ENCODE measurements around the gene ITPR1. TPM values are rescaled to one million over a fixed set of nuclear protein-coding genes. Genes with fewer than 3 reads are reported as not detected.

ITPR1 gene
- total and polyA plus RNA-seq, 2 of the 4 experiments (the other 2 are of a cell fraction): 1.8 to 5.7 TPM

GRCh38 chr3:4587838-4588105 is 94.6 kb downstream of the ITPR1 start:
- CTCF ChIA-PET: no interaction called here
- Histone ChIP-seq H3K4ac (ENCODE audit: low read depth, low read length) (no peak overlapping the region), H2BK20ac (ENCODE audit: low read depth, low read length) (no peak overlapping the region), H2AK5ac (ENCODE audit: low read depth, low read length) (no peak overlapping the region), H4K5ac (ENCODE audit: low read depth, low read length) (no peak overlapping the region), H3K9ac (ENCODE audit: low read depth, low read length) (no peak overlapping the region), H3K18ac (ENCODE audit: low read depth, low read length) (no peak overlapping the region), H3K14ac (replicated peaks; ENCODE audit: low read depth, low read length) (no peak overlapping the region), H3K56ac (ENCODE audit: extremely low read depth, insufficient read depth, low read length) (no peak overlapping the region), H3K4me1 (ENCODE audit: control insufficient read depth, insufficient read depth, low read length) (peaks cover 9% of the 10 kb centered on the region), H2BK15ac (ENCODE audit: low read depth, low read length) (no peak overlapping the region), H2AK9ac (replicated peaks; ENCODE audit: low read depth, low read length, poor library complexity) (no peak overlapping the region), H2AFZ (replicated peaks; ENCODE audit: low read length, poor library complexity) (no peak overlapping the region), H3K9me3 (ENCODE audit: control insufficient read depth, insufficient read depth, low read length) (no peaks in the 10 kb centered on the region), H3K27me3 (ENCODE audit: control insufficient read depth, insufficient read depth, low read length) (no peaks in the 10 kb centered on the region), H2BK120ac (ENCODE audit: low read depth, low read length) (no peak overlapping the region), H4K20me1 (ENCODE audit: insufficient read depth, low read length) (no peaks in the 10 kb centered on the region), H3K79me1 (ENCODE audit: low read depth in 1 of 2, low read length in 2 of 2) (no peaks in the 10 kb centered on the region), H4K91ac (ENCODE audit: insufficient read depth, low read depth, low read length) (no peak overlapping the region), H4K8ac (ENCODE audit: low read depth in 2 of 2, low read length in 2 of 2) (no peak overlapping the region), H3K23ac (ENCODE audit: low read depth, low read length) (no peak overlapping the region), H3K4me2 (ENCODE audit: low read depth, low read length) (no peak overlapping the region), H3K36me3 (ENCODE audit: control insufficient read depth, insufficient read depth, low read length) (no peaks in the 10 kb centered on the region), H3K27ac (ENCODE audit: insufficient read depth, low read length) (no peak overlapping the region), H3K9me1 (ENCODE audit: insufficient read depth, low read length) (no peaks in the 10 kb centered on the region), H3K4me3 (ENCODE audit: insufficient read depth, low read depth, low read length) (no peak overlapping the region), H2BK5ac (ENCODE audit: low read depth, low read length, poor library complexity, severe bottlenecking) (no peak overlapping the region)
- ATAC-seq (ENCODE audit: low read depth): no peak
- in situ Hi-C loops (cut with MboI; ENCODE audit: low sequenced_read_pairs): no loop called here
- DNase-seq: no peak
- TF ChIP-seq SMC3 (IDR thresholded peaks at IDR 0.05; ENCODE audit: low read depth, low read length): no peak
- no peak for TF ChIP-seq MAFK (IDR thresholded peaks at IDR 0.05; ENCODE audit: low read depth, low read length)
- no peak for TF ChIP-seq ELK1 (IDR thresholded peaks at IDR 0.05; ENCODE audit: borderline replicate concordance, low read depth, low read length)
- no peak for TF ChIP-seq RCOR1 (IDR thresholded peaks at IDR 0.05; ENCODE audit: insufficient replicate concordance, low read length)
- TF ChIP-seq FOS (IDR thresholded peaks at IDR 0.05; ENCODE audit: low read depth, low read length): no peak
- no peak for TF ChIP-seq RAD21 (IDR thresholded peaks at IDR 0.05; ENCODE audit: low read length)
- no peak for TF ChIP-seq RFX5 (IDR thresholded peaks at IDR 0.05; ENCODE audit: low read depth, low read length)
- no peak for TF ChIP-seq MAZ (IDR thresholded peaks at IDR 0.05; ENCODE audit: borderline replicate concordance, low read depth, low read length)
- TF ChIP-seq BHLHE40 (IDR thresholded peaks at IDR 0.05; ENCODE audit: low read depth, low read length): no peak
- TF ChIP-seq USF2 (IDR thresholded peaks at IDR 0.05; ENCODE audit: low read depth, low read length): no peak
- no peak for TF ChIP-seq CHD1 (IDR thresholded peaks at IDR 0.05; ENCODE audit: low read depth, low read length)
- TF ChIP-seq CEBPB (IDR thresholded peaks at IDR 0.05; ENCODE audit: low read depth, low read length): no peak
- no peak for TF ChIP-seq CTCF (conservative IDR thresholded peaks at IDR 0.05; ENCODE audit: low read depth, low read length)
- TF ChIP-seq MXI1 (IDR thresholded peaks at IDR 0.05; ENCODE audit: borderline replicate concordance, low read depth, low read length): no peak
- TF ChIP-seq POLR2A (IDR thresholded peaks at IDR 0.05; ENCODE audit: low read depth, low read length): no peak
- no peak for TF ChIP-seq NFE2L2 (IDR thresholded peaks at IDR 0.05; ENCODE audit: low read depth, low read length)
- dilution Hi-C loops (cut with HindIII; ENCODE audit: low sequenced_read_pairs, unreplicated experiment): no loop called here
- intact Hi-C loops (cut with micrococcal nuclease): loop anchor here (5.0 kb wide), 1 partner anchor 45 kb away; no protein-coding TSS in a partner anchor
- BruUV-seq (replicated peaks): no TSS peak
- POLR2A ChIA-PET (ENCODE audit: unreplicated experiment): no interaction called here
